Left cardiac atrium (tissue), 4 donors: ENCODE results near the gene DCAF4. TPM values are rescaled to one million over a fixed set of nuclear protein-coding genes. Genes with fewer than 3 reads are reported as not detected.
"Not testable (repeated sequence)": the region's sequence is repeated elsewhere in the genome, so short reads cannot be mapped to it uniquely, and the experiment has no call there.

Experiments
- ATAC-seq, 2 donors: fragments of 200-7000 bp; cut with Tn5 transposase; one replicate each; pipeline ENCODE4 v1.9.1; 2020; ENCODE audit warnings: mild to moderate bottlenecking in 2 of 2, moderate library complexity in 2 of 2
- DNase-seq: peaks from one replicate; pipeline ENCODE4 v3.0.0-alpha.2; 2020
- intact Hi-C, 2 donors: fragments of 100-400 bp; cut with DNase I; formaldehyde crosslinking; loops; one replicate each; pipeline versions ENCODE4 v1.14.1 to v1.15.1; 2022 to 2023
- total RNA-seq, 2 donors: library from RNA; stranded (reverse); fragmentation: NEBNext Ultra II Directional; extraction: Animal tissue kit (Norgen Biotek cat#: 25700); gene quantifications; one replicate each; pipeline ENCODE4 v1.2.1, GENCODE V29; 2021
- donor health status: DM: no; HTN: yes; CAD: no.
- donor health status: DM: no; HTN: yes; CAD: no; lungs with severe emphysema.
- donor health status: DM: yes; HTN: yes; CAD: no.
- donor health status: Dilated cardiomyopathy.

Gene DCAF4
- total RNA-seq, 2 donors from 2014 or later = 8.3 to 10.4 TPM

DNA sequence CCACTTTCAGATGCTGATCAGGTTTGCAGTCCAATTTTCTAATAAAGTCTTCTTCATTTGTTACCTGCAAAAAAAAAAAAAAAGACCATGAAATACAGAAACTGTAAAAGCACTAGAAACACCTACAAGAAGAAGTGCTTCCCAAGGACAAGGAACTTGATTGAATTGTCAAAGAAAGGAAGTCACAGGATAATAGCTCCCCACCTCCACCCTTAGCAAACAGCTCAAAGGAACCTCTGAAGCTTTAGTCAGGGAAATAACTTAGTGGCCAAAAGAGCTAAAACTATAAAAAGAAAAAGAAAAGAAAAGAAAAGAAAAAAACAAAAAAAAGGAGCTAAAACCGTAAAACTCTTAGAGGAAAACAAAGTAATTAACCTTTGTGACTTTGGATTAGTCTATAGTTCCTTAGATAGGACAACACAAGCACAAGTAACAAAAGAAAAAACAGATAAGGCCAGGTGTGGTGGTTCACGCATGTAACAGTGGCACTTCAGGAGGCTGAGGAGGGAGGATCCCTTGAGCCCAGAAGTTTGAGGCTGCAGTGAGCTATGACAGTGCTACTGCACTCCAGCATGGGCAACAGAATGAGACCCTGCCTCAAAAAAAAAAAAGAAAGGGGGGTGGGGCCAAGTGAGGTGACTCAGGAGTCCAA lies 72.1 kb downstream of the DCAF4 start:
- DNase-seq = no peak
- no peak for ATAC-seq
- intact Hi-C loops = no loop called here

DNA sequence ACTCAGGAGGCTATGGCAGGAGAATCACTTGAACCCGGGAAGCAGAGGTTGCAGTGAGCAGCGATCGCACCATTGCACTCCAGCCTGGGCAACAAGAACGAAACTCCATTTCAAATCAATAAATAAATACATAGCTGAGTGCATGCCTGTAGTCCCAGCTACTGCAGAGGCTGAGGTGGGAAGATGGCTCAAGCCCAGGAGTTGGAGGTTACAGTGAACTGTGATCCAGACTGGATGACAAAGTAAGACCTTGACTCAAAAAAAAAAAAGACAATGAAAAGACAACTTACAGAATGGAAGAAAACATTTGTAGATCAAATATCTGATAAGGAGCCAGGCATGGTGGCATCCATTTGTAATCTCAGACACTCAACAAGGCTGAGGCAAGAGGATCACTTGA lies 73.1 kb downstream of the DCAF4 start:
- no peak for ATAC-seq
- intact Hi-C loops = no loop called here

DNA sequence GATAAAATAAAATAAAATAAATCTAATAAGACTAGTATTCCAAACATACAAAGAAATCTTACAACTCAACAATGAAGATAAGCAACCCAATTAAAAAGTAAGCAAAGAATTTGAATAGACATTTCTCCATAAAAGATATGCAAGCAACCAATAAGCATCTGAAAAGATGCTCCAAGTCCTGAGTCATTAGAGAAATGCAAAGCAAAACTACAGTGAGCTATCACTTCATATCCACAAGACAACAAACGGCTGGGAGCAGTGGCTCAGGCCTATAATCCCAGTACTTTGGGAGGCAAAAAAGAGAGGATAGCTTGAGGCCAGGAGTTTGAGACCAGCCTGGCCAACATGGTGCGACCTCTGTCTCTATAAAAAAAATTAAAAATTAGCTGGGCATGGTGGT lies 73.8 kb downstream of the DCAF4 start:
- ATAC-seq = no peak
- intact Hi-C loops = no loop called here

More for the DNA sequence above, 73.1 kb downstream of the DCAF4 start:
- DNase-seq = no peak

DNA sequence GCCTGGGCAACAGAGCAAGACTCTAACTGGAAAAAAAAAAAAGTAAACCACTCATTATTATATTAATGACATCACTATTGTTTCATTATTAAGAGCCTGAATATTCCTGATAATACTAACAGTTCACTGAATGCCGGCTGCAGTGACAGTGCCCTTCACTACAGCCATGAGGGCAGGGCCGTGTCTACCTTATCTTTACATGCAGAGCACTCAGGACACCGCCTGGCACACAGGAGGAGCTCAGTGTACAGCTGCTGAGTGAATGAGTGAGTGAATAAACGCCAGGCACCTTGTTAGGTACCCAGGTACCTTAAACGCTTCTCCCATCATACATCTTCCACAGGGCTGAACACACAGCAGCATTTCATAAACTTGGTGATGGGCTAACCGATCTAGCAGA lies 77.4 kb downstream of the DCAF4 start:
- ATAC-seq (peak in 1 of 2 donors; percentile 45), DNase-seq (no peak)
- intact Hi-C loops = no loop called here

More for the DNA sequence above, 73.8 kb downstream of the DCAF4 start:
- no peak for DNase-seq

DNA sequence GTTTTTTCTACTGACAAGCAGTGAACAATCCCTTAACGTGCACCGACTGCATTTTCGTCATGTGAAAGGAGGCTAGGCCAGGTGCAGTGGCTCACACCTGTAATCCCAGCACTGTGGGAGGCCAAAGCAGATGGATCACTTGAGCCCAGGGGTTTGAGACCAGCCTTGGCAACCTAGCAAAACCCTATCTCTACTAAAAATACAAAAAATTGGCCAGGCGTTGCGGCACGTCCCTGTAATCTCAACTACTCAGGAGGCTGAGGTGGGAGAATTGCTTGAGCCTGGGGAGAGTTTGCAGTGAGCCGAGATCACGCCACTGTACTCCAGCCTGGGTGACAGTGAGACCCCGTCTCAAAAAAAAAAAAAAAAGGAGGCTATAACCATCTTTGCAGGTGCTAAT lies 78.4 kb downstream of the DCAF4 start:
- intact Hi-C loops = not testable (repeated sequence)

DNA sequence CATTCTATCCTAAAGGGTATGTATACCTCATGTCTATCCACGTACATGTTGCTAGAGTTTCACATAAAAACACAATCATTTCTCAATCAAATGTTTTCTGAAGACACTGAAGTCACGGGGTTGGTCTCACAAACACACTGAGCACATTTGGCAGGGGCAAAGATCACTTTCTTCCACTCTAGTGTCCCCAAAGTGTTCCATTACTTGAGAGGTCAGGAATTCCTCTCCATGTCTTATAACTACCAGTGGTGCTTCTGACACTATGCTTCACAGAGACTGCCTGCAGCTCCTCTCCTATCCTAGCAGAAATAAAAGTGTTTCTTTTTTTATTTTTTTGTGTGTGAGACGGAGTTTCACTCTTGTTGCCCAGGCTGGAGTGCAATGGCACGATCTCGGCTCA lies 81.6 kb downstream of the DCAF4 start:
- intact Hi-C loops = no loop called here
- ATAC-seq (no peak), DNase-seq (no peak)

More for the DNA sequence above, 78.4 kb downstream of the DCAF4 start:
- not testable (repeated sequence) for ATAC-seq, DNase-seq

DNA sequence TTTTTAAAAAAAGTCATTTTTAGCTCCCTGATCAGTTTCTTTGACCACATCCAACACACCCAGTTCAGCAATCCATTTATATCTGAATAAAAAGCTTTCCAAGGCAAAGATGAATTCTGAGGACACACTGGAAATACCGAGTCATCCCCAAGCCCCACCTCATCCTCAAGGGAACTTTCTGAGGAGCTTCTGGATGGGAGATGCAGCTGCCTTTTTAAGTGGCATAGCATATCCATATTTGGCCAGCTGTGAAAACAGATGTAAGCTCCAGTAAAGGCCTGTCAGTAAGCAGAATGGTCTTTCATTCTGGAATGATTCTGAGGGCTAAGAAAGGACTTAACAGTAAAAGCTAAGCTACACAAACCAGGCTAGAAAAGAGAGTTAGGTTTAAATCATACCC lies 82.2 kb downstream of the DCAF4 start:
- intact Hi-C loops = no loop called here
- DNase-seq (no peak), ATAC-seq (no peak)

Other genes starting within 250 kb of the DCAF4 start
- 10 to 100 TPM; 18.9 to 23.3 TPM for gene DPF3, start 32.4 kb upstream of the DCAF4 start, total RNA-seq
- 10 to 100 TPM in 1 of 2 donors, 1 to 10 TPM in 1; 9.6 to 11.1 TPM for gene ZFYVE1, start 100.6 kb downstream of the DCAF4 start, total RNA-seq
- 10 to 100 TPM; 32.0 to 47.3 TPM for gene RBM25, start 132.1 kb downstream of the DCAF4 start, total RNA-seq
- gene PSEN1, start 210.0 kb downstream of the DCAF4 start, total RNA-seq = 10 to 100 TPM; 27.2 to 28.9 TPM